Measurements from ENCODE around the gene NAV2. TPM values are rescaled to one million over a fixed set of nuclear protein-coding genes. Genes with fewer than 3 reads are reported as not detected.

Gene NAV2
- total and polyA plus RNA-seq, 12 donors = 6.9 to 34.7 (median 20.2) TPM

DNA sequence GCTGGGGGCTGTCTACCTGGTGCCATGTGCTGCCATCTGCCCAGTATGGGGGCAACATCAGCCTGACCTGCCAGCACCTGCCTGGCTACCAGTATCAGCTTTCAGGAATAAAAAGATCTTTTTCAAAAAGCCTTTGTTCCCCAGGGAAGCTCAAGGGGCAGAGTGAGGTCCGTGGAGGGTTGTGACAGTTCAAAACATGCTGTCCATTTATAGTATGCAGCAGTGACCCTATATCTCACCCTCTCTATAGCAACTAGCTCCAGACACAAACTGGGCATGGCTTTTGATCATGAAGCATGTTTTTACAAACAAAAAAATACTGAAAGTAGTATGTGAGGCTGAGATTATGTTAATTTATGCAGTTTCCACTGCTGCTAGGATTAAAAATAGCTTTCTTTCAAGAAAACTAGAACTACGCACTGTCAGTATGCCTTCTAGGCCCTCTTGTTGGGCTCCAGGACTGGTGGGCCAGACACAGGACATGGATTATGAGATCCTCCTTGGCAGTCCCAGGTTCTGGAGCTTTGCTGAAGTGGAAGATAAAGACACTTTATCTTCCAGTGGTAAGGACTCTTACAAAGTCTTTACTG lies 23.4 kb downstream of the NAV2 start:
- Histone ChIP-seq H3K9me3 (no peaks in the 10 kb centered on the region), H3K27ac (peak overlapping the region in 6 of 10 donors; percentile 14 to 52 (median 23))

DNA sequence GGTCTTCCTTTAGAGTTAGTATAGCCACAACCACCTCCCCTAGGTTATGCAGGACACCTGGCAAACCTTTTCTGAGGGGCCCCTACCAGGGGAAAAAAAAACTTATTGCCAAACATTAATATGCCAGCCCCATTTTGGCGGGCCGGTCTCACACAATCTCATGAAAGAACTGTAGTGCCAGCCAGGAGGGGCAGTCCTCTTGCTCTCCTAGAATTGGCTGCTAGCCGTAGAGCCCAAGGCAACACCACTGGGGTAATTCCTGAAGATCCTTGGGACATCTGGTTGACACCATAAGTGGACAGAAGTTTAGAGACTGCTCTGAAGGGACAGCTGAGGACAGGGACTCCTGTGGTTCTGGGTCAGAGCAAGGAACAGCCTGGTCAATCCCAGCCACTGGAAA lies 24.2 kb downstream of the NAV2 start:
- TF ChIP-seq, protein P1, sequence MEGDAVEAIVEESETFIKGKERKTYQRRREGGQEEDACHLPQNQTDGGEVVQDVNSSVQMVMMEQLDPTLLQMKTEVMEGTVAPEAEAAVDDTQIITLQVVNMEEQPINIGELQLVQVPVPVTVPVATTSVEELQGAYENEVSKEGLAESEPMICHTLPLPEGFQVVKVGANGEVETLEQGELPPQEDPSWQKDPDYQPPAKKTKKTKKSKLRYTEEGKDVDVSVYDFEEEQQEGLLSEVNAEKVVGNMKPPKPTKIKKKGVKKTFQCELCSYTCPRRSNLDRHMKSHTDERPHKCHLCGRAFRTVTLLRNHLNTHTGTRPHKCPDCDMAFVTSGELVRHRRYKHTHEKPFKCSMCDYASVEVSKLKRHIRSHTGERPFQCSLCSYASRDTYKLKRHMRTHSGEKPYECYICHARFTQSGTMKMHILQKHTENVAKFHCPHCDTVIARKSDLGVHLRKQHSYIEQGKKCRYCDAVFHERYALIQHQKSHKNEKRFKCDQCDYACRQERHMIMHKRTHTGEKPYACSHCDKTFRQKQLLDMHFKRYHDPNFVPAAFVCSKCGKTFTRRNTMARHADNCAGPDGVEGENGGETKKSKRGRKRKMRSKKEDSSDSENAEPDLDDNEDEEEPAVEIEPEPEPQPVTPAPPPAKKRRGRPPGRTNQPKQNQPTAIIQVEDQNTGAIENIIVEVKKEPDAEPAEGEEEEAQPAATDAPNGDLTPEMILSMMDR (IDR thresholded peaks at IDR 0.05) = no peak
- no peak overlapping the region for H3K4me3 ChIP-seq
- WGBS, 2 donors = 73 to 81% methylated on average over 3 of the region's 3 CpGs
- H3K27me3 ChIP-seq = no peaks in the 10 kb centered on the region
- DNase-seq (no peak), ATAC-seq (no peak)
- intact Hi-C loops (cut with DNase I) = loop anchor here in 2 of 10 donors (5.0 to 10.0 kb wide), 2 partner anchors 165 to 422 kb away; no protein-coding TSS in a partner anchor
- peaks cover 5 to 77% (median 37%) of the 10 kb centered on the region in 9 donors for H3K4me1 ChIP-seq
- no peaks in the 10 kb centered on the region for H3K36me3 ChIP-seq
- H3K9me3 ChIP-seq = no peaks in the 10 kb centered on the region
- H3K27ac ChIP-seq = peak overlapping the region in 2 of 10 donors; percentile 16 to 52

More for the DNA sequence above, 23.4 kb downstream of the NAV2 start:
- 56 to 62% methylated on average over 2 of the region's 2 CpGs for WGBS, 2 donors
- Histone ChIP-seq H3K27me3 (no peaks in the 10 kb centered on the region), H3K4me3 (no peak overlapping the region), H3K4me1 (peaks cover 5 to 77% (median 36%) of the 10 kb centered on the region in 9 donors), H3K36me3 (no peaks in the 10 kb centered on the region)
- intact Hi-C loops (cut with DNase I) = loop anchor here in 2 of 10 donors (5.0 to 10.0 kb wide), 2 partner anchors 166 to 421 kb away; no protein-coding TSS in a partner anchor
- TF ChIP-seq, protein P1 (IDR thresholded peaks at IDR 0.05) = peak in 1 of 9 donors; percentile 1
- peak in 4 of 8 donors; percentile 14 to 46 (median 34) for ATAC-seq
- no peak for DNase-seq

DNA sequence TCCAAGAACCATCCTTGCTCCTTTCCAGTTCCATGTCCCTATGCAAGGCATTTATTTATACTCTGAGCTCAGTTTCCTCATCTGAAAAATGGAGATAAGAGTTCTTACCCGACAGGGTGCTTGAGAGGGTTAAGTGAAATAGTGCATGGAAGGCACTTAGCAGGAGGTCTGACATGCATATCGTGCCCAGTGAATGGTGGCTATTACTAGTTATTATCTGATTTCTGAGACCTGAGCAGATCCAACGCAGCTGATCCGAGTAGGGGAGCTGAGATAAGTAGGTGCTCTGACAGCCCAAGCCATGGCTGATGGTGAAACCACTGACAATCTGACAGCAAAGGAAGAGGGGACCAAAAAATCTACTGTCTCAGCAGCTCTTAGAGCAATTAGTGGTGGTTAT lies 24.9 kb downstream of the NAV2 start:
- TF ChIP-seq, protein P1 (IDR thresholded peaks at IDR 0.05) = no peak
- Histone ChIP-seq H3K9me3 (no peaks in the 10 kb centered on the region), H3K27ac (no peak overlapping the region), H3K36me3 (no peaks in the 10 kb centered on the region), H3K4me3 (no peak overlapping the region), H3K27me3 (no peaks in the 10 kb centered on the region), H3K4me1 (peaks cover 5 to 76% (median 45%) of the 10 kb centered on the region in 9 donors)
- intact Hi-C loops (cut with DNase I) = loop anchor here in 2 of 10 donors (5.0 to 10.0 kb wide), 2 partner anchors 165 to 423 kb away; no protein-coding TSS in a partner anchor
- DNase-seq (no peak), ATAC-seq (no peak)
- 51 to 74% methylated on average over 4 of the region's 4 CpGs for WGBS, 2 donors

DNA sequence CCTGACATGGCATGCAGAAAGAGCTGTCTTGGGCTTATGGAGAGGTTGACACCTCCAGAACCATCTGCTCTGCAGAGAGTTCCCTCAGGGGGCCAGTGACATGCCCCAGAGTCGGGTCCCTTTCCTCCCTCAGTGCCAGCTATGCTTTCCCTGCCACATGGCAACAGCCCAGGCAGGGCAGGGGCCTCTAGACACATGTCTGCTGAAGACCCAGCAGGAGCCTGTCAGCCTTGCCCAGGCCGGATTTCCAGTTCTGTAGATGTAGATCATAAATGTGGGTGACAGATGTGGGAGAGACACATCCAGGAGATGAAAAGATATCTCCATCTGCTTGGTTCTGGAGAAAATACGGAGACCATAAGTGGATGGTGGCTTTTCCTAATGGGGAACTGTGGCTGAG lies 25.5 kb downstream of the NAV2 start:
- Histone ChIP-seq H3K9me3 (no peaks in the 10 kb centered on the region), H3K27me3 (no peaks in the 10 kb centered on the region)

More for the DNA sequence above, 25.5 kb downstream of the NAV2 start:
- intact Hi-C loops (cut with DNase I) = loop anchor here in 3 of 10 donors (2.0 to 10.0 kb wide), 3 partner anchors 23 to 423 kb away; no protein-coding TSS in a partner anchor
- Histone ChIP-seq H3K36me3 (no peaks in the 10 kb centered on the region), H3K4me1 (peaks cover 5 to 76% (median 48%) of the 10 kb centered on the region in 9 donors), H3K4me3 (no peak overlapping the region), H3K27ac (no peak overlapping the region)
- TF ChIP-seq, protein P1 (IDR thresholded peaks at IDR 0.05) = no peak
- 35 to 43% methylated on average over 3 of the region's 3 CpGs for WGBS, 2 donors
- DNase-seq (no peak), ATAC-seq (no peak)

Measured in heart right ventricle (tissue), 16 donors.